ENCODE measurements around the gene TXNDC11.

DNA sequence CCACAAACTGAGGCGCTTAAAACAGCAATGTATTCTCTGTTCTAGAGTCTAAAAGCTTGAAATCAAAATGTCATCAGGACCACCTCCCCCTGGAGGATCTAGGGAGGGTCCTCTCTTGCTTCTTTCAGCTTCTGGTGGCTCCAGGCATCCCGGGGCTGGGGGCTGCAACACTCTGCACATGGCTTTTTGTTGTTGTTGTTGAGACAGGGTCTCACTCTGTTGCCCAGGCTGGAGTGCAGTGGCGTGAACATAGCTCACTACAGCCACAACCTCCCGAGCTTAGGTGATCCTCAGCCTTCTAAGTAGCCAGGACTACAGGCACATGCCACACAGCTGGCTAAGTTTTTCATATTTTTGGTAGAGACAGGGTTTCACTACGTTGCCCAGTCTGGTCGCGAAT lies 111.4 kb downstream of the TXNDC11 start:
- no peak for TF ChIP-seq EZH2 (IDR thresholded peaks at IDR 0.05; ENCODE audit: borderline replicate concordance, low read depth, low read length, poor library complexity, severe bottlenecking)
- TF ChIP-seq, protein P1, sequence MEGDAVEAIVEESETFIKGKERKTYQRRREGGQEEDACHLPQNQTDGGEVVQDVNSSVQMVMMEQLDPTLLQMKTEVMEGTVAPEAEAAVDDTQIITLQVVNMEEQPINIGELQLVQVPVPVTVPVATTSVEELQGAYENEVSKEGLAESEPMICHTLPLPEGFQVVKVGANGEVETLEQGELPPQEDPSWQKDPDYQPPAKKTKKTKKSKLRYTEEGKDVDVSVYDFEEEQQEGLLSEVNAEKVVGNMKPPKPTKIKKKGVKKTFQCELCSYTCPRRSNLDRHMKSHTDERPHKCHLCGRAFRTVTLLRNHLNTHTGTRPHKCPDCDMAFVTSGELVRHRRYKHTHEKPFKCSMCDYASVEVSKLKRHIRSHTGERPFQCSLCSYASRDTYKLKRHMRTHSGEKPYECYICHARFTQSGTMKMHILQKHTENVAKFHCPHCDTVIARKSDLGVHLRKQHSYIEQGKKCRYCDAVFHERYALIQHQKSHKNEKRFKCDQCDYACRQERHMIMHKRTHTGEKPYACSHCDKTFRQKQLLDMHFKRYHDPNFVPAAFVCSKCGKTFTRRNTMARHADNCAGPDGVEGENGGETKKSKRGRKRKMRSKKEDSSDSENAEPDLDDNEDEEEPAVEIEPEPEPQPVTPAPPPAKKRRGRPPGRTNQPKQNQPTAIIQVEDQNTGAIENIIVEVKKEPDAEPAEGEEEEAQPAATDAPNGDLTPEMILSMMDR (conservative IDR thresholded peaks at IDR 0.05; ENCODE audit: low read depth, low read length): no peak
